ENCODE measurements around the gene SMARCA2. TPM values are rescaled to one million over a fixed set of nuclear protein-coding genes. Genes with fewer than 3 reads are reported as not detected.

Gene SMARCA2
- total and polyA plus RNA-seq, 10 of the 15 experiments (the other 5 are each of a cell fraction or from before 2014, with no cell fraction given) = 100 to 392 (median 204) TPM

GRCh38 chr9:2014696-2015580 lies at the start of gene SMARCA2 (continued):
- TF ChIP-seq PKNOX1 (IDR thresholded peaks at IDR 0.05) (peak; percentile 99), CBX5 (IDR thresholded peaks at IDR 0.05; ENCODE audit: low read depth) (peak; percentile 40; the same call in 1 of the 2 replicates), MAX (IDR thresholded peaks at IDR 0.05; ENCODE audit: low read depth, low read length) (peak; percentile 63; the same call in 1 of the 2 replicates), LARP7 (IDR thresholded peaks at IDR 0.05) (peak; percentile 67; the same call in 1 of the 2 replicates), ETV6 (conservative IDR thresholded peaks at IDR 0.05 in 1 of 2, IDR thresholded peaks at IDR 0.05 in 1 of 2; ENCODE audit: borderline replicate concordance in 1 of 2, low read depth in 1 of 2) (no peak), CBFB (IDR thresholded peaks at IDR 0.05; ENCODE audit: low read depth) (peak; percentile 78), RELB (IDR thresholded peaks at IDR 0.05; ENCODE audit: low read depth) (no peak), NR2C1 (IDR thresholded peaks at IDR 0.05) (no peak), RBBP5 (conservative IDR thresholded peaks at IDR 0.05) (no peak), SIN3A (IDR thresholded peaks at IDR 0.05; ENCODE audit: low read depth, low read length) (no peak; the same call in 1 of the 2 replicates), CHD4 (IDR thresholded peaks at IDR 0.05) (no peak), ZNF592 (IDR thresholded peaks at IDR 0.05) (no peak), STAT1 (conservative IDR thresholded peaks at IDR 0.05) (no peak), EED (IDR thresholded peaks at IDR 0.05; ENCODE audit: low read depth) (0 out of 2 replicates have a peak, but pooled peaks have one; percentile 45), RAD51 (IDR thresholded peaks at IDR 0.05) (no peak), SP1 (IDR thresholded peaks at IDR 0.05; ENCODE audit: low read depth, low read length) (peak; percentile 96), KLF5 (IDR thresholded peaks at IDR 0.05; ENCODE audit: partially characterized antibody) (peak; percentile 54), SMARCA5 (IDR thresholded peaks at IDR 0.05) (peak; percentile 18; the same call in 1 of the 2 replicates), BACH1 (IDR thresholded peaks at IDR 0.05; ENCODE audit: borderline replicate concordance) (peak; percentile 26; the same call in 1 of the 2 replicates), BCL3 (IDR thresholded peaks at IDR 0.05; ENCODE audit: borderline replicate concordance, insufficient read depth, low read depth, low read length, poor library complexity, severe bottlenecking) (no peak), EP300 (IDR thresholded peaks at IDR 0.05; ENCODE audit: borderline replicate concordance in 1 of 2, control insufficient read depth in 1 of 2, low read depth in 2 of 2, low read length in 2 of 2) (0 out of 4 replicates have a peak, but pooled peaks of 1 of the 2 experiments have one; percentile 16)

All from GM12878 (cell line).